Esophagus muscularis mucosa (tissue), 3 donors: ENCODE results near the gene DNAJC11.

Experiments used
- POLR2A ChIP-seq: fragments of 450-650 bp; IDR thresholded peaks from one replicate; pipeline ENCODE4 v1.6.1; 2017; ENCODE audit warnings: antibody characterized with exemption, moderate library complexity, mild to moderate bottlenecking, low read depth
- TF ChIP-seq, protein P1 (sequence below), 3 experiments: fragments of 200-600 bp in 2 of 3; fragments of 450-650 bp in 1 of 3; sonication (generic) in 2 of 3; IDR thresholded peaks; one replicate each; pipeline ENCODE4 v1.5.1; 2017 to 2019; ENCODE audit warnings: antibody characterized with exemption in 3 of 3, mild to moderate bottlenecking in 2 of 3, moderate library complexity in 1 of 3

DNA sequence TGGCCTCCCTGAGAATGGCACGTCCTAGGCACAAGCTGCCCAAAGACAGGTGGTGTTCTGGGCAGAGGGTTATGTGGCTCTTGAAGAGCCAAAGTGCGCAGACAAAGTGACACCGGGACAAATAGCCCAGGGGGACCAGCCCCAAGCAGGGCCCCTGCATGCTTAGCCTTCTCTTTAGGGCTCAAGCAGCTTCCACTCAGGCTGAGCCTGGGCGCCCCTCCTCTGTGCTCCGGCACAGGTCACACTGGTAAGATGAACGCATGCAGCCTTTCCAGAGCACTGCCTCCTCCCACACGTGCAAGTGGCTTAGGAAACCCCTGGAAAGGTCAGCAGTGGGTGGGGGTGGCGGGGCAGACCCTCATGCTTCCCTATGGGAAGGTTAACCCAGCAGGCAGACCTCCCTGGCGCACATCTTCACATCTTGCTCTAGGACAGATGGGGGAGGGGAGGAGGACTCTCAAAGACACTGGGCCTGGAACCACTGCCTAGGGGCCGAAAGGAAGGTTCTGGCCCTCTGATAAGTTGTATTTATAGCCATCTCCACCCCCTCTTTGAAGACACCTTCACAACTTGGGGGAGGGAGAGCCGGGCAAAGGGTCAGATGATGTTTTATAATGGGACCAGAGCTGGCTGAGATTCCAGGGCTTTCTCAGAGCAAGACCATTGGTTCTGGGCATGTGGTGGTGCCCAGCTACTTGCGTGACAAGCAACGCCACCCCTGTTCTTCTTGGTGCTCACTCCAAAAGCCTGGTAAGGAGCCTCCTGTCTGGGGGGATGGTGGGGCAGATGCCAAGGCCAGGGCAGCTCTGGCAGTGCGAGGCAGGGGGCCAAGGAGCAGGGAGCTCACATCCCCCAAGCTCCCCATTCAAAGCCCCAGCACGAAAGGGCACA lies 104.5 kb downstream of the DNAJC11 start:
- TF ChIP-seq, protein P1, sequence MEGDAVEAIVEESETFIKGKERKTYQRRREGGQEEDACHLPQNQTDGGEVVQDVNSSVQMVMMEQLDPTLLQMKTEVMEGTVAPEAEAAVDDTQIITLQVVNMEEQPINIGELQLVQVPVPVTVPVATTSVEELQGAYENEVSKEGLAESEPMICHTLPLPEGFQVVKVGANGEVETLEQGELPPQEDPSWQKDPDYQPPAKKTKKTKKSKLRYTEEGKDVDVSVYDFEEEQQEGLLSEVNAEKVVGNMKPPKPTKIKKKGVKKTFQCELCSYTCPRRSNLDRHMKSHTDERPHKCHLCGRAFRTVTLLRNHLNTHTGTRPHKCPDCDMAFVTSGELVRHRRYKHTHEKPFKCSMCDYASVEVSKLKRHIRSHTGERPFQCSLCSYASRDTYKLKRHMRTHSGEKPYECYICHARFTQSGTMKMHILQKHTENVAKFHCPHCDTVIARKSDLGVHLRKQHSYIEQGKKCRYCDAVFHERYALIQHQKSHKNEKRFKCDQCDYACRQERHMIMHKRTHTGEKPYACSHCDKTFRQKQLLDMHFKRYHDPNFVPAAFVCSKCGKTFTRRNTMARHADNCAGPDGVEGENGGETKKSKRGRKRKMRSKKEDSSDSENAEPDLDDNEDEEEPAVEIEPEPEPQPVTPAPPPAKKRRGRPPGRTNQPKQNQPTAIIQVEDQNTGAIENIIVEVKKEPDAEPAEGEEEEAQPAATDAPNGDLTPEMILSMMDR (IDR thresholded peaks at IDR 0.05), result no peak
- no peak for TF ChIP-seq POLR2A
